SH-SY5Y (cell line): ENCODE results near the gene SCGB3A2.

Experiments
- GATA2 ChIP-seq: IDR thresholded peaks from 2 replicates; pipeline ENCODE4 v1.6.1; 2011; ENCODE audit warnings: mild to moderate bottlenecking, low read depth, low read length
- GATA3 ChIP-seq: IDR thresholded peaks from 2 replicates; pipeline ENCODE4 v1.6.1; 2011; ENCODE audit warnings: low read depth, mild to moderate bottlenecking, low read length, moderate library complexity

DNA sequence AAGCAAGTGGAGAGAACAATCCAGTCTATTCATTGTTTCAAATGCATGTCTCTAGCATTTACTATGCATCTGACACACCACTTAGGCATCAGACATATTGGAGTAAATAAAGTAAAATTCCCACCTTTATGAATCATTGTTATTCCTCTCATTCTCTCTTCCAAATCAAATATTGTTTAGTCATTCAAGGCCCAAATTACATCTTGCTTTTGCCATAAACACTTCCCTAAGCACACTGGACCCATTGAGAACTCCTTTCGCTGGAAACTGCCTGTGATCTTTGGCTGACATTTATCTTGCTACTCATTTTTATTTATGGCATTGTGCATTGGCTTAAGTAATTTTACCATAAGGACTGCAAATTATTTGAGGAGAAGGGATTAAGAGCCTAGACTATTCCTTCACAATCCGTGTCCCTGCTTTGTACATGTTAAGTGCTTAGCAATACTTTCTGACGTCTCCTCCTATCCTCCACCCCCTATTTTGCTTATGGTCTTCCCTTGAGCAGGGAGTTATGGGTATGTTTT, 20.4 kb downstream of the SCGB3A2 start:
- no peak for TF ChIP-seq GATA2
- no peak for TF ChIP-seq GATA3
